Effector memory CD8-positive, alpha-beta T cell (primary cell): ENCODE data around the gene KCNH1.

ENCODE experiments used
- ATAC-seq: fragments of 150-1000 bp; cut with Tn5 transposase; replicated peaks from 2 replicates; pipeline ENCODE4 v1.10.0; 2021; ENCODE audit warnings: mild to moderate bottlenecking, moderate library complexity
- DNase-seq, 3 experiments: peaks; one replicate each; pipeline ENCODE4 v3.0.0; 2021
- H3K27ac Mint-ChIP-seq, 2 donors: one replicate each; pipeline ENCODE4 v1.8.0; 2022; ENCODE audit warnings: mild to moderate bottlenecking in 2 of 2, mixed read lengths in 2 of 2, moderate library complexity in 2 of 2
- H3K27me3 Mint-ChIP-seq, 2 donors: one replicate each; pipeline ENCODE4 v1.8.0; 2022; ENCODE audit warnings: mixed read lengths in 2 of 2
- H3K36me3 Mint-ChIP-seq: one replicate; pipeline ENCODE4 v1.8.0; 2022; ENCODE audit warnings: mild to moderate bottlenecking, moderate library complexity, mixed read lengths; ENCODE audit not compliant: insufficient read depth
- H3K4me1 Mint-ChIP-seq, 2 donors: one replicate each; pipeline ENCODE4 v1.8.0; 2022; ENCODE audit warnings: low read depth in 2 of 2, mixed read lengths in 2 of 2
- H3K4me3 Mint-ChIP-seq, 2 donors: one replicate each; pipeline ENCODE4 v1.8.0; 2022; ENCODE audit warnings: mild to moderate bottlenecking in 2 of 2, mixed read lengths in 2 of 2, moderate library complexity in 2 of 2
- H3K9me3 Mint-ChIP-seq, 2 donors: one replicate each; pipeline ENCODE4 v1.8.0; 2022; ENCODE audit warnings: mixed read lengths in 2 of 2

The KCNH1 gene

DNA sequence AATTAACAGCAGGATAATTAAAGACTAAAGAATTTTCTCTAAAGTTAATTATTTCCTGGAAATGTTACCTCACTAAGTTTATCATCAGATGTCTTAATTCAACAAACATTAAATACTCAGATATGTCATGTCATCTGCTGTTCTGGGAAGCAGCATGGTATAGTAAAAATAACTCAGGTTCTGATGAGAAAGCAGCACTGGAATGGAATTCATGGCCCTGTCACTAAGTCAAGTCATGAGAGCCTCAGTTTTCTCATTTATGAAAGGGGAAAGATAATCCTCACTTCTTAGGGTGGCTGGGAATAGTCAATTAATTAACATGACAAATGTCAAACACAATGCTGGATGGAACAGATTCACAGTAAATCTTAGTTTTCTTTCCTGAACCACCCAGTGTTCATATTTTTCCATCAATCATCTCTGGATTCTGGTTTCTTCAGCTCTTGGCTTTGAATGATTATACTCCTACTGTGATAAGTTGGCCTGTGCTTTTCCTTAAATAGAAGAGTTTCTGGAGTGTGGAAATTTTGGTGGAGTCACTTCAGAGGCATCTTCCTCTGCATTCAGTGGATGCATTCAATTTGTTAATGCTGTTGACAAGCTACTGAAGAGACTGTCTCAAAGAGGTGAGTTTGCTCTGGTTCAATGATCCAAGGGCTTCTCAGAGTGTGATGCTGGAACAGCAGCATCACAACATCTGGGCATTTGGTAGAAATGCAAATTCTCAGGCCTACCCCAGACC, 319.4 kb downstream of the KCNH1 start:
- Mint-ChIP-seq H3K27ac (no peak overlapping the region), H3K9me3 (no peaks in the 10 kb centered on the region), H3K36me3 (no peaks in the 10 kb centered on the region), H3K4me1 (no peaks in the 10 kb centered on the region), H3K4me3 (no peak overlapping the region), H3K27me3 (peaks cover 18 to 27% of the 10 kb centered on the region in 2 donors)
- DNase-seq (no peak), ATAC-seq (no peak)

DNA sequence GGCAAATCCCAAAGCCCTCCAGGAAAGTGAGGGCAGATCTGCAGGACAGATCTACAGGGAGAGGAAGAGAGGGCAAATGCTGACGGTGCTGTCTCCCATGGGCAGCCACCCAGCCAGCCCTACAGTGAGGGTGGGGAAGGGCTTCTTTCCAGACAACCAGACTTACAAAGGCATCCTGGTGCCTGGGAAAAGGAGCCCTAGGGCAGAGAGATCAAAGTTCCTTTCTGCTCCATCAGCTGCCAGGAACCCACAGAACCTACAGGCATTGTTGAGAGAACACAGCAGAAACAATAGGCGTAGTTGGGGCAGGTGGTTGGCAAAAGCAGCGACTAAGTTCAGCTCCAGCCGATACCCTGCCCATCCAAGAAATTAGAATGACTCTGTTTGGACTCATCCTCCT, 332.4 kb downstream of the KCNH1 start:
- peaks cover 18 to 40% of the 10 kb centered on the region in 2 donors for H3K27me3 Mint-ChIP-seq
- H3K4me1 Mint-ChIP-seq, result no peaks in the 10 kb centered on the region
- ATAC-seq (no peak), DNase-seq (no peak)
- no peaks in the 10 kb centered on the region for H3K9me3 Mint-ChIP-seq
- H3K27ac Mint-ChIP-seq, result no peak overlapping the region
- H3K36me3 Mint-ChIP-seq, result no peaks in the 10 kb centered on the region
- no peak overlapping the region for H3K4me3 Mint-ChIP-seq

DNA sequence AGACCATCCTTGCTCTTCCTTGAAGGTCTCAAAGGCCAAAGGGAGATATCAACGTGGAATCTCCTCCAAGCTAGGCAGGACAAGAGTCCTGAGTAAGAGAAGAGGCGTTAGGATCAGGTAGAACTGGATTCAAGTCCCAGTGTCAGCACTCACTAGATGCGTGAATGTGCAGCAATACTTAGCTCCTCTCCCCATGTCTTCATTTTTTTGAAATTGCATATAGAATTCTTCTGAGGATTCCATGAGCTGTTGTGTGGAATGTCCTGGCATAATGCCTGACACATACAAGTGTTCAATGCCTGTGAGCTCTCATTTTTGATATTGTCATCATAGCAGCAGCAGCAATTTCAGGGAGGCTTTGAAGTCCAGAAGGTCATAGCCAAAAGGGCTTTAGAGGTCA, 333.2 kb downstream of the KCNH1 start:
- ATAC-seq (no peak), DNase-seq (no peak)
- H3K9me3 Mint-ChIP-seq, result no peaks in the 10 kb centered on the region

DNA sequence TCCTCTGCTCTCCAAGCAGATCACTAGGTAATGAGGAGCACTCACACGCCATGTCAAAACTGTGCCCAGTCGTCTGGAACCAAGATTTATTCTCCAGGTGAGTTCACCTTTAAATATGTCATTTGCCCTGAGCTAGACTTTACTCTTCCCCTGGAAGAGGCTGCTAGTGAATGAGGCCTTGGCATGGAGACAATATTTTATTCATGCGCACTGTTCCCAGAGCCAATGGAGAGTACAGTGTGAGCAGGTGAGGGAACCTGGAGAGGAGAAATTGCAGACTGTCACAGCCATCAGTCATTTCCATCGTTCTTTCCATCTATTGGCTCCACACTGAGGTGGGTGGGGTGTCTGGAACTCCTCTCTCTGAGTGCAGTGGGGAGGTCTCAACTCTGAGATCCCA, 333.6 kb downstream of the KCNH1 start:
- Mint-ChIP-seq H3K4me3 (no peak overlapping the region), H3K27me3 (peaks cover 11 to 34% of the 10 kb centered on the region in 2 donors), H3K36me3 (no peaks in the 10 kb centered on the region), H3K9me3 (no peaks in the 10 kb centered on the region), H3K27ac (no peak overlapping the region), H3K4me1 (no peaks in the 10 kb centered on the region)
- DNase-seq (no peak), ATAC-seq (no peak)

More for the DNA sequence above, 333.2 kb downstream of the KCNH1 start:
- H3K27me3 Mint-ChIP-seq, result peaks cover 15 to 36% of the 10 kb centered on the region in 2 donors
- H3K27ac Mint-ChIP-seq, result no peak overlapping the region
- no peaks in the 10 kb centered on the region for H3K4me1 Mint-ChIP-seq
- H3K36me3 Mint-ChIP-seq, result no peaks in the 10 kb centered on the region
- no peak overlapping the region for H3K4me3 Mint-ChIP-seq

DNA sequence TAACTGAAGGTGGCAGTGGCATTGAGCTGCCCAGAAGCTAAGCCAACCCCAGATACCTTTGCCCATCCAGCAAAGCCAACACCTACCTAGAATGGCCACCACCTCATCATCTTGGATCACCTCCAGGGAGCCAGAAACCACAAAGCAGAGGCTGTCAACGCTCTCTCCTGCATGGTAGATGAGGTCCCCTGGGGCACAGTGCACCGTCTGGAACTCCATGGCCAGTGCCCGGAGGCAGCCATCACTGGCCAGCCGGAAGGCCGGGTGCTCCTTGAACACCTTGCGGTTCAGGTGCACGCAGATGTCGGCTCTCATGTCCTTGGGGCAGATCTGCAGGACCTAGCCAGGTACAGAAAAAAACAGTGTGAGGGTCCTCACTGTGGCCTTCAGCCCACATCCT, 336.5 kb downstream of the KCNH1 start:
- Mint-ChIP-seq H3K36me3 (no peaks in the 10 kb centered on the region), H3K4me3 (no peak overlapping the region), H3K4me1 (no peaks in the 10 kb centered on the region), H3K9me3 (no peaks in the 10 kb centered on the region), H3K27ac (no peak overlapping the region), H3K27me3 (peaks cover 9 to 20% of the 10 kb centered on the region in 2 donors)
- ATAC-seq (no peak), DNase-seq (no peak)

DNA sequence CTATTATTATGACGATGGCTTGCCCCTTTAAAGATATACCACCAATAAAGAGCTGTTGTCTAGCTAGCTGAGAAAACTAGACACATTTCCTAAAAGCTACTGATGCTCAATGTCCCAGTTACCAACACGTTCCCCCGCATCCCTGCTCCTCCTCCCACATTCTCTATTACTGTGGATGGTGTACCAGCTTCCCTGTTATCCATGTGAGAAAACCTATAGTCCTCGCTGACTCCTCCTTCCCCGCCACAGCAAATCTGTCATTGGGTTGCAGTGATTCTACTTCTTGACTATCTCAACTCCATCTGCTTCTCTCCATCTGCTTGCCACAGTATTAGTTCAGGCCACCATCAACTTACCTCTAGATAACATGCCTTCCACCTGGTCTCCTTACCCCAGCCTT, 337.5 kb downstream of the KCNH1 start:
- Mint-ChIP-seq H3K36me3 (no peaks in the 10 kb centered on the region), H3K9me3 (no peaks in the 10 kb centered on the region), H3K4me3 (no peak overlapping the region), H3K27me3 (peaks cover 19 to 23% of the 10 kb centered on the region in 2 donors), H3K27ac (no peak overlapping the region), H3K4me1 (no peaks in the 10 kb centered on the region)
- DNase-seq, result no peak
- ATAC-seq, result no peak

DNA sequence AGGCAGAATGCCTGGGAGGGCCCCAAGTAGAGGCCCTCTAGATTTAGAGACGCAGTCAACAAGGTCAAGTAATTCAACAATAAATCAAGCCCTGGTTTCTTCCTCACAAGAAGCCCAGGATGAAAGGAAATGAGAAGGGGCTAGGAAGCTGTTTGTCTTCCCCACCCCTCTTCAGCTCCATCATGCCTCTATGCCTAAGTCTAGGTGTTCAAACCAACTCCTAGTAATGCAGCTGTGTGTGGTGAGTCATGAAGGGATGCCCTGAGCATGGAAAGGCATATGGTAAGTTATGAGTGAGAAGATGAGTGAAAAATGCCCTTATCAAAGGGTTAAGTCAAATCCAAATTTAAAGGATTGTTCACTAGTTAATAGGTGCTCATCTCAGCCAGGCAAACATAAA, 339.5 kb downstream of the KCNH1 start:
- Mint-ChIP-seq H3K27me3 (peaks cover 29 to 35% of the 10 kb centered on the region in 2 donors), H3K27ac (no peak overlapping the region), H3K36me3 (no peaks in the 10 kb centered on the region), H3K4me3 (no peak overlapping the region), H3K4me1 (no peaks in the 10 kb centered on the region), H3K9me3 (no peaks in the 10 kb centered on the region)
- ATAC-seq (no peak), DNase-seq (no peak)

DNA sequence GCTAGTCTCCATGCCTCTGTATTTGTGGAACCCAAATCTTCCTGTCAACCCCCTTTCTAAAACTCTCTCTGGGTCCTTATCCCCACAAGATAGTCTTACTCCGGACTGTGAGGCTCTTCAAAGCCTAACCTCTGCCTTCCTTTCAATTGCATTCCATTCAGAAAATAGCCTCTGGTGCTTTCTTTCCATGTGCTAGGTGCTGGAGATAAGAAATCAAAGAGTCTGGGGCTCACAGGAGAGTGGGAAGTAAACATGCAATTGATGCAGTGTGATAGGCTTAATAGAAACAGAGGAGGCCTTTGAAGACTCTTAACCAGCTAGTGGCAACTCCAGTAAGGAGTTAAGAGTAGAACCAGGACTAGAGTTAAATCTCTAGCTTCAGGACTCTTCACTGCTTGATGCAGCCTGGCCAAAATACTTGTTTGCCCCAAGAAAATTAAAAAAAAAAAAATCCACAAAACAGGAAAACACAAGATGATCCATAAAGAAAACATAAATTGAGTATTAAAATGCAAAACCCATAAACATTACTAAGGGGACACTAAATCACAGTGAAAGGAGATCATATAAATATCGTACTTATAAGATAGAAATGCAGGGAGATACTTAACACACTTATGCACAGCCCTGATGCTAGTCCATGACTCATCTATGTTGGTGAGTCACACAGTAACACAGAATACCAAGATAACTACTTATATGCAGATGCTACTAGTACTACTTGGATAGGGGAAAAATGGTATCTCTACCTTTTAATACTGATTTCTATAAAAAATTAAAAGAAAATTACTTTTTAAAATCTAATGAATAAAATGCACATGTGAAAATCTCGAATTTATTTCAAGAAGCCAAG, 341.5 kb downstream of the KCNH1 start:
- DNase-seq (no peak), ATAC-seq (no peak)
- Mint-ChIP-seq H3K27me3 (peaks cover 29% of the 10 kb centered on the region in 2 donors), H3K27ac (no peak overlapping the region), H3K4me1 (no peaks in the 10 kb centered on the region), H3K36me3 (no peaks in the 10 kb centered on the region), H3K9me3 (no peaks in the 10 kb centered on the region), H3K4me3 (no peak overlapping the region)

DNA sequence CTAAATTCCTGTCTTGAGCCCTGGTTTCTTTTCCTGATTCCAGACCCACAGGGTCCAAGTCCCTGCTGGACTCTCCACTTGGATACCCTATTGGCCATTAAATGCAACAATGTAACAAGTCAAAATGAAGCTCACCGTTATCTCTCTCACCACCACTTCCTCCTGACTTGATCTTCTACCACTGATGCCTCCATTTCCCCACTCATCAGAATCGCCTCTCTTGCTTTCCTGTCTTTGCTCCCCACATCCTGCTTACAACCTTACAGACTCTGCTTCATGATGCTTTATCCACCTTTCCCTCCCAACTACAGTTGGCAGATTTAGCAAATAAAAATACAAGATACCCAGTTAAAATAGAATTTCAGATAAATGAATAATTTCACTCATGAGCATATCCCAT, 343.8 kb downstream of the KCNH1 start:
- no peak overlapping the region for H3K4me3 Mint-ChIP-seq
- H3K9me3 Mint-ChIP-seq, result no peaks in the 10 kb centered on the region
- DNase-seq, result no peak
- no peaks in the 10 kb centered on the region for H3K36me3 Mint-ChIP-seq
- H3K4me1 Mint-ChIP-seq, result no peaks in the 10 kb centered on the region
- H3K27ac Mint-ChIP-seq, result no peak overlapping the region
- no peak for ATAC-seq
- peaks cover 41 to 45% of the 10 kb centered on the region in 2 donors for H3K27me3 Mint-ChIP-seq

DNA sequence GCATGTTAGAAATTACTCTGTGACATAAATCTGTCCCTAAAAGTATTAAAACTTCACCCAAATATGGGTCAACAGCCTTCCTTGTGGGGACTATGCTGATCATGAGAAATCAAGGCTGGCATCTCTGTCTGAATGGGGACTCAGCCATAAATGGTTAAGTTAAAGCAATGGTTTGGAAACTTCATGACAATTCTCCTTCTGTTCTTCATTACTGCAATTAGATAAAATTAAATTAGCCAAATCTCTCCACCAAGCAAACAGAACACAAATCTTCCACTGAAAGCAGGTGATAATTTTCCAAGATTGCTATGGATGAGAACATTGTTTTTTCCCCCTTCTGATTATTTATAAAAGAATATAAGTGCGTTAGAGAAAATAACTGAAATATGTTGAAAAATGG, 346.1 kb downstream of the KCNH1 start:
- ATAC-seq, result no peak
- DNase-seq, result no peak
- H3K27me3 Mint-ChIP-seq, result peaks cover 41 to 45% of the 10 kb centered on the region in 2 donors
- H3K36me3 Mint-ChIP-seq, result no peaks in the 10 kb centered on the region
- no peak overlapping the region for H3K27ac Mint-ChIP-seq
- H3K9me3 Mint-ChIP-seq, result no peaks in the 10 kb centered on the region
- no peak overlapping the region for H3K4me3 Mint-ChIP-seq
- H3K4me1 Mint-ChIP-seq, result no peaks in the 10 kb centered on the region

DNA sequence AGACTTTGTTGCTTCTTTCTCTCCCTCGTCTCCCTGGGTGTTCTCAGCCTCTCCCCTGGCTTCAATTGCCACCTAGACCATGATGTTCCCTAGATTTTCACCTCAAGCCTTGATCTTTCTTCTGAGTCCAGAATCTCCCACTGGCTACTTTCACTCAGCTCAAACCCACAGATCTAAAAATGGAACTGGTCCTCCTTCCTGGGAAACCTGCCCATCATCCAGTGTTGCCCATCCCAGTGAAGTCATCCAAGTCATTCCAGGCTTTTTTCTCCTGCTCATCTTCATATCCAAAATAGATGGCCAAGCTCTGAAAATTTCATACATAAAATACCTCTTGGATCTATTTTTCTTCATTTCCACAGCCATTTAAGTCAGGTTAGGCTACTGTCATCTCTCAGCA, 347.4 kb downstream of the KCNH1 start:
- ATAC-seq (no peak), DNase-seq (no peak)
- Mint-ChIP-seq H3K4me1 (no peaks in the 10 kb centered on the region), H3K27ac (no peak overlapping the region), H3K9me3 (no peaks in the 10 kb centered on the region), H3K27me3 (peaks cover 39 to 40% of the 10 kb centered on the region in 2 donors), H3K36me3 (no peaks in the 10 kb centered on the region), H3K4me3 (no peak overlapping the region)

DNA sequence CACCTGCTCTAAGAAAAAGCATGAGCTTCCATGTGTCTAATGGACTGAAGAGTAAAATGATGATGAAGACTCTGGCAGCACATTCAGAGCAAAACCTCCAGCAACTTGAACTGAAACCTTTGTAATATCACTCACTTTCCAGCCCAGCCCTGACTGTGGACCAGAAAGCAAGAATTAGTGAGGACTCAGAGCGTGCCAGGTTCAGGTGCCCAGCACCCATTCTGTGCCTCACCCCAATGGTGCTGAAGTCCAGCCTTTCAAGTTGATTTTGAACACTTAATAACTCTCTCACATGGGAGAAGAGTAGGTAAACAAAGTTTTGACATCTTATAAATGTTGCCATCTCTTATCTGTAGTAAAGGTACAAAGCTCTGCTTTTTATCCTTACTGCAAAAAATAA, 350.0 kb downstream of the KCNH1 start:
- Mint-ChIP-seq H3K9me3 (no peaks in the 10 kb centered on the region), H3K4me3 (no peak overlapping the region), H3K27me3 (peaks cover 31 to 39% of the 10 kb centered on the region in 2 donors), H3K36me3 (no peaks in the 10 kb centered on the region), H3K4me1 (no peaks in the 10 kb centered on the region), H3K27ac (no peak overlapping the region)
- DNase-seq (no peak), ATAC-seq (no peak)

DNA sequence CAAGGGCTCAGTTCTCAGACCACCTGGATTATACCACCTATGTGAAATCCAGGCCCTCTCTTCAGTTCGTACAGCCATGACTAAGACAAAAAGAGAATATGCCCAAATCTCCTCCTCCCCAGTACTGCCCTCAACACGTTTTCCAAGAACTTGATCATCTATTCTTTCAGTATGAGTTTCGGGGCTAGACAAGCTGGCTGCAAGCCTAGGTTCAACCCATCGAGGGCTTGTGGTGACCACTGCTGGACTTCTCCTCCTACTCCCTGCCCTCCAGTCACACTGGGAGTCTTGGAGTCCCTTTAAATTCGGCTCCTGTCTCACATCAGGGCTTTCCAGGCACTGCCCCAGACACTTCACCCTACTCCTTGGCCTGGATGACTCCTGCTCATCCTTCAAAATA, 352.3 kb downstream of the KCNH1 start:
- Mint-ChIP-seq H3K27ac (no peak overlapping the region), H3K36me3 (no peaks in the 10 kb centered on the region), H3K27me3 (peaks cover 25 to 39% of the 10 kb centered on the region in 2 donors), H3K9me3 (no peaks in the 10 kb centered on the region), H3K4me3 (no peak overlapping the region), H3K4me1 (no peaks in the 10 kb centered on the region)
- no peak for ATAC-seq
- no peak for DNase-seq

DNA sequence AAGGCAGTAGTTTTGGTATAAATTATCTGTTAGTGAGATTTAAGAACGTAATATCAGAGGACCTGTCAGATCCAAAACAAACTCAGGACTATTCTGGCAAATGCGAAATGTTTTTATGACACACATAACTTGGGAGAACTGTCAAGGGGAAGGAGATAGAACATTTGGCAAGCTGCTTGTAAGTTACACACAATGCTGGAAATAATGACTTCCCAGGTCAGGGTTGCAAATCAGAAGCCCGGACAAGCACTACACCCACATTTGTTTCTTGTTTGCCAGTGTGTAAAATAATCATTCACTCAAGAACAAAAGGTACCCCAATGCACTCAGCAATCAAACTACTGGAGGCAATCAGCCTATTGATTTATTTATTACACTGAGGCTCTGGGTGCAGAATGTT, 354.7 kb downstream of the KCNH1 start:
- Mint-ChIP-seq H3K27ac (no peak overlapping the region), H3K4me3 (no peak overlapping the region), H3K4me1 (no peaks in the 10 kb centered on the region), H3K9me3 (no peaks in the 10 kb centered on the region), H3K36me3 (no peaks in the 10 kb centered on the region), H3K27me3 (peaks cover 24 to 52% of the 10 kb centered on the region in 2 donors)
- no peak for ATAC-seq
- no peak for DNase-seq
